A549 (cell line): Measurements from ENCODE around the gene TNP2.

Source experiments
- BHLHE40 ChIP-seq: IDR thresholded peaks from 2 replicates; pipeline ENCODE4 v1.6.1; 2012; ENCODE audit warnings: low read depth, low read length, inconsistent platforms
- CBX8 ChIP-seq: fragments of 200-600 bp; sonication (generic); IDR thresholded peaks from 2 replicates; pipeline ENCODE4 v1.6.1; 2016
- CEBPB ChIP-seq, 2 experiments: fragments of >200 bp in 1 of 2; sonication (Bioruptor Twin) in 1 of 2; formaldehyde crosslinking in 1 of 2; IDR thresholded peaks; 2 replicates each; pipeline ENCODE4 v1.6.1; 2012 to 2016
- CHD2 ChIP-seq: fragments of 150-350 bp; IDR thresholded peaks from 2 replicates; pipeline ENCODE4 v1.6.1; 2014; ENCODE audit warnings: low read length; ENCODE audit not compliant: partially characterized antibody
- CHD4 ChIP-seq: fragments of 200-600 bp; sonication (generic); IDR thresholded peaks from 2 replicates; pipeline ENCODE4 v1.6.1; 2016; ENCODE audit warnings: antibody characterized with exemption, mild to moderate bottlenecking, borderline replicate concordance
- EP300 ChIP-seq, 2 experiments: fragments of >200 bp; sonication (Bioruptor Twin); formaldehyde crosslinking; IDR thresholded peaks; 2 replicates in 1 of 2; 3 replicates in 1 of 2; pipeline ENCODE4 v1.6.1; 2016 to 2017
- HEYL ChIP-seq: fragments of 250-450 bp; sonication (Bioruptor Pico); IDR thresholded peaks from 2 replicates; pipeline ENCODE4 v1.8.0; 2021; ENCODE audit warnings: mild to moderate bottlenecking, moderate library complexity
- MAX ChIP-seq: IDR thresholded peaks from 2 replicates; pipeline ENCODE4 v1.6.1; 2012
- POLR2A ChIP-seq: IDR thresholded peaks from 2 replicates; pipeline ENCODE4 v1.6.1; 2012; ENCODE audit warnings: mild to moderate bottlenecking, low read length
- POLR2AphosphoS2 ChIP-seq: conservative IDR thresholded peaks from 2 replicates; pipeline ENCODE4 v1.6.1; 2012; ENCODE audit warnings: low read length, improper control_type of control experiment, inconsistent platforms
- RAD21 ChIP-seq, 2 experiments: fragments of >200 bp in 1 of 2; sonication (Bioruptor Twin) in 1 of 2; formaldehyde crosslinking in 1 of 2; IDR thresholded peaks in 1 of 2; conservative IDR thresholded peaks in 1 of 2; 2 replicates in 1 of 2; 3 replicates in 1 of 2; pipeline ENCODE4 v1.6.1; 2012 to 2018; ENCODE audit warnings: inconsistent platforms in 1 of 2
- RFX5 ChIP-seq: fragments of 450-650 bp; IDR thresholded peaks from 2 replicates; pipeline ENCODE4 v1.7.1; 2014; ENCODE audit warnings: antibody characterized with exemption, mild to moderate bottlenecking, moderate library complexity
- ZFP36 ChIP-seq: fragments of 450-650 bp; IDR thresholded peaks from 2 replicates; pipeline ENCODE4 v1.6.1; 2014; ENCODE audit warnings: borderline replicate concordance; ENCODE audit not compliant: partially characterized antibody
- TF ChIP-seq, protein P1 (sequence below): fragments of >200 bp; sonication (Bioruptor Twin); formaldehyde crosslinking; IDR thresholded peaks from 3 replicates; pipeline ENCODE4 v1.5.1; 2016

DNA sequence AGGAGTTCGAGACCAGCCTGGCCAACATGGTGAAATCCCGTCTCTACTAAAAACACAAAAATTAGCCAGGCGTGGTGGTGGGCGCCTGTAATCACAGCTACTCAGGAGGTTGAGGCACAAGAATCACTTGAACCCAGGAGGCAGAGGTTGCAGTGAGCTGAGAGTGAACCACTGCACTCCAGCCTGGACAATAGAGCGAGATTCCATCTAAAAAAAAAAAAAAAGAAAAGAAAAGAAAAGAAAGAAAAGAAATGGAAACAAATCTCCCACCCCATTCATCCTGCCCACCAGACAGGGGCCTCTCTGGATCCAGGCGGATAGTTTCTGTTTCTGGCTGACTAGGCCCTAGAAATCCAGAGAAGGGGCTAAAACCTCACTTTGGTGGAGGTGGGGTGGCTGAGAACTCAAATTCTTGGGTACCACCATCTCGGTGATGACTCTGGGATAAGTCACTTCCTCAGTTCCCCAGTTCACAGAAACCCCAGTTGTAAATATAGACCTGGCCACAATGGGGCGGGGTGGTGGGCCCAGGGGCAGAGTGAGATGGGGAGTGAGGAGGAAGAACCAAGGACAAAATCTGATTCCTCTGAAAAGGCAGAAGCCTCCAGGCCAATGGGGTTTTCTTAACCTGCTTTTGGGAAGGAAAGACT lies 35.3 kb downstream of the TNP2 start:
- TF ChIP-seq RFX5 (no peak), POLR2A (no peak), MAX (no peak), BHLHE40 (no peak), CEBPB (IDR thresholded peaks at IDR 0.05) (no peak), POLR2AphosphoS2 (no peak), CHD2 (no peak), CHD4 (no peak), HEYL (CRISPR knock-in tag) (no peak), RAD21 (conservative IDR thresholded peaks at IDR 0.05 in 1 of 2, IDR thresholded peaks at IDR 0.05 in 1 of 2) (no peak), CBX8 (no peak), EP300 (IDR thresholded peaks at IDR 0.05) (no peak), ZFP36 (no peak)
- TF ChIP-seq, protein P1, sequence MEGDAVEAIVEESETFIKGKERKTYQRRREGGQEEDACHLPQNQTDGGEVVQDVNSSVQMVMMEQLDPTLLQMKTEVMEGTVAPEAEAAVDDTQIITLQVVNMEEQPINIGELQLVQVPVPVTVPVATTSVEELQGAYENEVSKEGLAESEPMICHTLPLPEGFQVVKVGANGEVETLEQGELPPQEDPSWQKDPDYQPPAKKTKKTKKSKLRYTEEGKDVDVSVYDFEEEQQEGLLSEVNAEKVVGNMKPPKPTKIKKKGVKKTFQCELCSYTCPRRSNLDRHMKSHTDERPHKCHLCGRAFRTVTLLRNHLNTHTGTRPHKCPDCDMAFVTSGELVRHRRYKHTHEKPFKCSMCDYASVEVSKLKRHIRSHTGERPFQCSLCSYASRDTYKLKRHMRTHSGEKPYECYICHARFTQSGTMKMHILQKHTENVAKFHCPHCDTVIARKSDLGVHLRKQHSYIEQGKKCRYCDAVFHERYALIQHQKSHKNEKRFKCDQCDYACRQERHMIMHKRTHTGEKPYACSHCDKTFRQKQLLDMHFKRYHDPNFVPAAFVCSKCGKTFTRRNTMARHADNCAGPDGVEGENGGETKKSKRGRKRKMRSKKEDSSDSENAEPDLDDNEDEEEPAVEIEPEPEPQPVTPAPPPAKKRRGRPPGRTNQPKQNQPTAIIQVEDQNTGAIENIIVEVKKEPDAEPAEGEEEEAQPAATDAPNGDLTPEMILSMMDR: no peak
